Vagina (tissue), 2 donors: ENCODE results near the gene NFASC. TPM values are rescaled to one million over a fixed set of nuclear protein-coding genes. Genes with fewer than 3 reads are reported as not detected.

ENCODE experiments used
- DNase-seq, 2 donors: peaks; one replicate each; pipeline ENCODE4 v3.0.0-alpha.2; 2017; ENCODE audit errors: extremely low spot score in 2 of 2
- H3K27ac ChIP-seq: fragments of 200-600 bp; sonication (generic); one replicate; pipeline ENCODE4 v1.5.1; 2019
- H3K27me3 ChIP-seq: fragments of 200-600 bp; sonication (generic); one replicate; pipeline ENCODE4 v1.5.1; 2019
- H3K36me3 ChIP-seq, 2 donors: fragments of 200-600 bp; sonication (generic); one replicate each; pipeline ENCODE4 v1.5.1; 2017 to 2019
- H3K4me1 ChIP-seq: fragments of 200-600 bp; sonication (generic); one replicate; pipeline ENCODE4 v1.5.1; 2019
- H3K4me3 ChIP-seq, 2 donors: fragments of 200-600 bp; sonication (generic); 1 replicate in 1 of 2; 2 replicates in 1 of 2; pipeline ENCODE4 v1.5.1; 2016 to 2019
- H3K9me3 ChIP-seq: fragments of 200-600 bp; sonication (generic); one replicate; pipeline ENCODE4 v1.5.1; 2019
- CTCF ChIP-seq, 3 experiments: fragments of 450-650 bp in 2 of 3; fragments of 200-600 bp in 1 of 3; sonication (generic) in 1 of 3; IDR thresholded peaks; one replicate each; pipeline ENCODE4 v1.5.1; 2017 to 2019; ENCODE audit warnings: antibody characterized with exemption in 3 of 3, mild to moderate bottlenecking in 2 of 3, moderate library complexity in 2 of 3
- POLR2A ChIP-seq, 2 donors: fragments of 450-650 bp; IDR thresholded peaks; one replicate each; pipeline ENCODE4 v1.6.1; 2017; ENCODE audit warnings: antibody characterized with exemption in 2 of 2, mild to moderate bottlenecking in 2 of 2, moderate library complexity in 2 of 2
- POLR2AphosphoS5 ChIP-seq, 2 donors: sonication (generic); formaldehyde crosslinking; IDR thresholded peaks; one replicate each; pipeline ENCODE4 v1.9.0; 2017; ENCODE audit warnings: antibody characterized with exemption in 2 of 2, mild to moderate bottlenecking in 2 of 2, low read depth in 1 of 2; ENCODE audit not compliant: insufficient read depth in 1 of 2
- intact Hi-C: fragments of 100-400 bp; cut with DNase I; formaldehyde crosslinking; loops from one replicate; pipeline ENCODE4 v1.15.1; 2023
- total RNA-seq: library from RNA; depleted of rRNA; stranded (reverse); fragments of >200 nt; gene quantifications from one replicate; pipeline ENCODE4 v1.2.3, GENCODE V29; 2016

Gene NFASC
- total RNA-seq, 1 donor from 2014 or later, result 23.3 TPM

- H3K36me3 ChIP-seq, result peaks cover 0 to 7% of the 10 kb centered on the region in 2 donors
- no peak overlapping the region for H3K27ac ChIP-seq
- no peak for DNase-seq
- TF ChIP-seq POLR2AphosphoS5 (IDR thresholded peaks at IDR 0.05; ENCODE audit: insufficient read depth in 1 of 2, low read depth in 1 of 2), result no peak
- no peak for TF ChIP-seq CTCF (IDR thresholded peaks at IDR 0.05)
- TF ChIP-seq POLR2A (IDR thresholded peaks at IDR 0.05), result no peak
- H3K9me3 ChIP-seq, result no peaks in the 10 kb centered on the region
- H3K27me3 ChIP-seq, result no peaks in the 10 kb centered on the region
- no peaks in the 10 kb centered on the region for H3K4me1 ChIP-seq
- intact Hi-C loops, result no loop called here
- no peak overlapping the region for H3K4me3 ChIP-seq
Measured at GRCh38 chr1:204983881-204984280, 113.2 kb downstream of the NFASC start.

DNA sequence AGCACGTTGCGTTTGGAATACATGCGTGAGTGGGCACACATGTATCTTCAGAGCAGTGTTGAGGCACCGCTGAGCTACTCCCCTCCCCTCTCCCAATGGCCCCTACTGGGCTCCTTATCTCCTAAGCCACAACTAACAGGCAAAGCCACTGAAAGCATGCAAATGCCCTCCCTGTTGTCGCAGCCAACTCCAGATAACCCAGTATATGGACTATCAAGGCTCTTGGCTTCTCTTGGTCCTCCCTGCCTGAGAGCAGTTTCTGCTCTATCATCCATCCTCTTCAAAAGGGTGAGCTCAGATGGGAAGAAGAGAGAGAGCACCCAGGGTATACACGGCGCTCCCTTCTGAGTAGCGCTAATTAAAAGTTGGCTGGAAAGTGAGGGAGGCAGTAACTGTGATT, 113.8 kb downstream of the NFASC start:
- no peak overlapping the region for H3K27ac ChIP-seq
- intact Hi-C loops, result no loop called here
- no peak overlapping the region for H3K4me3 ChIP-seq
- H3K27me3 ChIP-seq, result no peaks in the 10 kb centered on the region
- H3K36me3 ChIP-seq, result peaks cover 0 to 1% of the 10 kb centered on the region in 2 donors
- H3K4me1 ChIP-seq, result no peaks in the 10 kb centered on the region
- no peak for TF ChIP-seq CTCF (IDR thresholded peaks at IDR 0.05)
- no peak for TF ChIP-seq POLR2A (IDR thresholded peaks at IDR 0.05)
- no peak for TF ChIP-seq POLR2AphosphoS5 (IDR thresholded peaks at IDR 0.05; ENCODE audit: insufficient read depth in 1 of 2, low read depth in 1 of 2)
- no peak for DNase-seq
- no peaks in the 10 kb centered on the region for H3K9me3 ChIP-seq

DNA sequence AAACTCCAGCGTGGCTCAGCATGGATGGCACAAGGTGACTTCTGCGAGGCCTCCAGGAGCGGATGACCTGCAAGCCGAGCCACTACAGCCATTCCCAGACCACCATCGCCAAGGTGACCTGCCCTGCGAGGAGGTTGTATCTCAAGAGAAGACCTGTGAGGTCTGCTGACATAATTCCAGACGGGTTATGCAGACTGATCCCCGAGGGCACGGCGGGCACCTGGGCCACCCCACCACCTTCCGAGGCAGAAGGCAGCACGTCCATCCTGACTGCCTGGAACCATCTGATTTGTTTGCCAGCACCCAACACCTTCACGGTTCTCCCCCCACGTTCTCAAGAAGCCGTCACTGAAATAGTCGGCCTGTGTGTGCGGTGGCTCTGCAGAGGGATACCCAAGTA, 115.5 kb downstream of the NFASC start:
- H3K4me1 ChIP-seq, result no peaks in the 10 kb centered on the region
- peaks cover 0 to 5% of the 10 kb centered on the region in 2 donors for H3K36me3 ChIP-seq
- H3K27me3 ChIP-seq, result no peaks in the 10 kb centered on the region
- no peaks in the 10 kb centered on the region for H3K9me3 ChIP-seq
- H3K4me3 ChIP-seq, result no peak overlapping the region
- no peak overlapping the region for H3K27ac ChIP-seq
- no peak for TF ChIP-seq CTCF (IDR thresholded peaks at IDR 0.05)
- no peak for TF ChIP-seq POLR2A (IDR thresholded peaks at IDR 0.05)
- no peak for TF ChIP-seq POLR2AphosphoS5 (IDR thresholded peaks at IDR 0.05; ENCODE audit: insufficient read depth in 1 of 2, low read depth in 1 of 2)
- no peak for DNase-seq
- intact Hi-C loops, result loop anchor here (5.0 kb wide), 1 partner anchor 76 kb away; no protein-coding TSS in a partner anchor

- TF ChIP-seq CTCF (IDR thresholded peaks at IDR 0.05), result no peak
- no peak overlapping the region for H3K27ac ChIP-seq
- intact Hi-C loops, result loop anchor here (5.0 kb wide), 1 partner anchor 75 kb away; no protein-coding TSS in a partner anchor
- no peaks in the 10 kb centered on the region for H3K4me1 ChIP-seq
- H3K36me3 ChIP-seq, result peaks cover 0 to 5% of the 10 kb centered on the region in 2 donors
- H3K4me3 ChIP-seq, result no peak overlapping the region
- no peaks in the 10 kb centered on the region for H3K27me3 ChIP-seq
- H3K9me3 ChIP-seq, result no peaks in the 10 kb centered on the region
- no peak for DNase-seq
Measured at GRCh38 chr1:204987689-204988088, 117.0 kb downstream of the NFASC start.

- no peak for TF ChIP-seq POLR2AphosphoS5 (IDR thresholded peaks at IDR 0.05; ENCODE audit: insufficient read depth in 1 of 2, low read depth in 1 of 2)
- no peak for TF ChIP-seq CTCF (IDR thresholded peaks at IDR 0.05)
- TF ChIP-seq POLR2A (IDR thresholded peaks at IDR 0.05), result no peak
- Histone ChIP-seq H3K4me1 (no peaks in the 10 kb centered on the region), H3K4me3 (no peak overlapping the region), H3K9me3 (no peaks in the 10 kb centered on the region), H3K27ac (no peak overlapping the region), H3K27me3 (no peaks in the 10 kb centered on the region), H3K36me3 (peaks cover 0 to 5% of the 10 kb centered on the region in 2 donors)
- DNase-seq, result no peak
- intact Hi-C loops, result loop anchor here (5.0 kb wide), 1 partner anchor 74 kb away; no protein-coding TSS in a partner anchor
Measured at GRCh38 chr1:204988196-204988595, 117.5 kb downstream of the NFASC start.
